HepG2 (cell line): ENCODE results near the gene C3orf18. TPM values are rescaled to one million over a fixed set of nuclear protein-coding genes. Genes with fewer than 3 reads are reported as not detected.

Experiments
- AGO2 ChIP-seq: fragments of 200-400 bp; formaldehyde crosslinking; optimal IDR thresholded peaks from 2 replicates; pipeline ENCODE3; 2017; ENCODE audit warnings: mild to moderate bottlenecking, low read depth, low read length, moderate library complexity
- ARID3A ChIP-seq: IDR thresholded peaks from 2 replicates; pipeline ENCODE4 v1.6.1; 2012; ENCODE audit warnings: low read depth, low read length, improper control_type of control experiment
- BRD4 ChIP-seq: sonication (generic); formaldehyde crosslinking; IDR thresholded peaks from 2 replicates; pipeline ENCODE4 v1.4.0; 2020; ENCODE audit warnings: missing genetic modification reagents
- DNMT3B ChIP-seq: conservative IDR thresholded peaks from 2 replicates; pipeline ENCODE4 v1.6.1; 2016; ENCODE audit warnings: missing biosample characterization, control low read depth
- ELF3 ChIP-seq: IDR thresholded peaks from 2 replicates; pipeline ENCODE4 v1.6.1; 2016; ENCODE audit warnings: missing genetic modification reagents, missing compliant biosample characterization
- ETS1 ChIP-seq: sonication (generic); formaldehyde crosslinking; IDR thresholded peaks from 2 replicates; pipeline ENCODE4 v1.4.0; 2020; ENCODE audit warnings: missing genetic modification reagents
- HES4 ChIP-seq: sonication (generic); formaldehyde crosslinking; IDR thresholded peaks from 2 replicates; pipeline ENCODE4 v1.9.0; 2021; ENCODE audit warnings: mild to moderate bottlenecking, missing genetic modification reagents, borderline replicate concordance
- KDM2A ChIP-seq: sonication (generic); formaldehyde crosslinking; IDR thresholded peaks from 2 replicates; pipeline ENCODE4 v1.4.0; 2020; ENCODE audit warnings: low read depth, missing genetic modification reagents, borderline replicate concordance
- MAZ ChIP-seq, 2 experiments: sonication (generic) in 1 of 2; formaldehyde crosslinking in 1 of 2; IDR thresholded peaks; 2 replicates each; pipeline versions ENCODE4 v1.5.0 to v1.6.1; 2012 to 2020; ENCODE audit warnings: low read depth in 2 of 2, mild to moderate bottlenecking in 2 of 2, borderline replicate concordance in 1 of 2, improper control_type of control experiment in 1 of 2, low read length in 1 of 2, missing genetic modification reagents in 1 of 2, moderate library complexity in 1 of 2
- NCOR1 ChIP-seq: fragments of 200-600 bp; sonication (generic); IDR thresholded peaks from 2 replicates; pipeline ENCODE4 v1.7.0; 2017; ENCODE audit warnings: antibody characterized with exemption, low read length, borderline replicate concordance
- NFE2L1 ChIP-seq: sonication (generic); formaldehyde crosslinking; IDR thresholded peaks from 2 replicates; pipeline ENCODE4 v1.4.0; 2020; ENCODE audit warnings: missing genetic modification reagents, mild to moderate bottlenecking, borderline replicate concordance
- PATZ1 ChIP-seq: sonication (generic); formaldehyde crosslinking; IDR thresholded peaks from 2 replicates; pipeline ENCODE4 v1.4.0; 2020; ENCODE audit warnings: missing genetic modification reagents
- THRA ChIP-seq: sonication (generic); formaldehyde crosslinking; IDR thresholded peaks from 2 replicates; pipeline ENCODE4 v1.4.0; 2020; ENCODE audit warnings: missing genetic modification reagents, borderline replicate concordance
- YY1 ChIP-seq: IDR thresholded peaks from 2 replicates; pipeline ENCODE4 v1.6.1; 2011; ENCODE audit warnings: low read length, low read depth, moderate library complexity, mild to moderate bottlenecking; ENCODE audit not compliant: insufficient read depth, insufficient replicate concordance
- ZBTB46 ChIP-seq: sonication (generic); formaldehyde crosslinking; IDR thresholded peaks from 2 replicates; pipeline ENCODE4 v1.4.0; 2020; ENCODE audit warnings: mild to moderate bottlenecking, missing genetic modification reagents, borderline replicate concordance
- ZFY ChIP-seq: sonication (generic); formaldehyde crosslinking; IDR thresholded peaks from 2 replicates; pipeline ENCODE4 v1.4.0; 2020; ENCODE audit warnings: missing genetic modification reagents
- ZNF567 ChIP-seq: sonication (generic); formaldehyde crosslinking; IDR thresholded peaks from 2 replicates; pipeline ENCODE4 v1.8.1; 2023; ENCODE audit warnings: mild to moderate bottlenecking, missing genetic modification reagents, borderline replicate concordance
- ZNF569 ChIP-seq: sonication (generic); formaldehyde crosslinking; IDR thresholded peaks from 2 replicates; pipeline ENCODE4 v1.5.0; 2020; ENCODE audit warnings: mild to moderate bottlenecking, missing genetic modification reagents, moderate library complexity, borderline replicate concordance
- ZNF572 ChIP-seq: sonication (generic); formaldehyde crosslinking; IDR thresholded peaks from 2 replicates; pipeline ENCODE4 v1.5.1; 2020; ENCODE audit warnings: mild to moderate bottlenecking, missing genetic modification reagents
- polyA plus RNA-seq, 8 experiments: library from polyadenylated mRNA; depleted of rRNA in 3 of 8; stranded (reverse) in 7 of 8; unstranded in 1 of 8; fragments of >200 nt; fragmentation: Illumina TruSeq in 4 of 8; extraction: Trizol in 4 of 8; gene quantifications; 2 replicates each; pipeline versions ENCODE4 v1.2.1 to v1.2.3, GENCODE V29; 2011 to 2016; ENCODE audit warnings: low read depth in 4 of 8, missing spikeins in 1 of 8, mixed read lengths in 1 of 8; ENCODE audit not compliant: insufficient read depth in 1 of 8
- total RNA-seq, 5 experiments: library from RNA; depleted of rRNA; stranded (reverse); fragments of >200 nt; fragmentation: Illumina TruSeq; extraction: Trizol; gene quantifications; 2 replicates each; pipeline ENCODE4 v1.2.3, GENCODE V29; 2016; ENCODE audit warnings: low read depth in 1 of 5

The C3orf18 gene
- total and polyA plus RNA-seq, 2 of the 13 experiments (the other 11 are each of a cell fraction or from before 2014, with no cell fraction given), result 1.6 to 4.8 TPM

GRCh38 chr3:50587806-50588758 is 20.5 kb upstream of the C3orf18 start (continued):
- TF ChIP-seq DNMT3B (CRISPR knock-in tag) (no peak), THRA (CRISPR knock-in tag) (peak; percentile 74; the same call in 1 of the 2 replicates), MAZ (IDR thresholded peaks at IDR 0.05; ENCODE audit: borderline replicate concordance, low read depth, low read length) (peak; percentile 28; the same call in 1 of the 2 replicates), MAZ (CRISPR knock-in tag; IDR thresholded peaks at IDR 0.05; ENCODE audit: low read depth) (no peak; the same call in 1 of the 2 replicates), ZFY (CRISPR knock-in tag) (peak; percentile 80), AGO2 (peak; percentile 61), ZBTB46 (CRISPR knock-in tag) (no peak), ELF3 (CRISPR knock-in tag) (no peak), ZNF569 (CRISPR knock-in tag) (no peak), HES4 (CRISPR knock-in tag) (no peak), PATZ1 (CRISPR knock-in tag) (peak; percentile 79), BRD4 (CRISPR knock-in tag) (peak; percentile 80), NCOR1 (no peak), KDM2A (CRISPR knock-in tag) (peak; percentile 47; the same call in 1 of the 2 replicates), YY1 (peak; percentile 43), ZNF567 (no peak), NFE2L1 (CRISPR knock-in tag) (no peak), ZNF572 (CRISPR knock-in tag) (peak; percentile 63; the same call in 1 of the 2 replicates), ARID3A (no peak), ETS1 (CRISPR knock-in tag) (no peak)
